BE2C (cell line): Measurements from ENCODE around the gene DIS3L2.

ENCODE experiments used
- DNase-seq: peaks from one replicate; pipeline ENCODE4 v3.0.0-alpha.2; 2020
- H3K27me3 ChIP-seq: fragments of 250-450 bp; sonication (Bioruptor Pico); 2 replicates; pipeline ENCODE4 v1.5.1; 2020; ENCODE audit warnings: mild to moderate bottlenecking
- H3K36me3 ChIP-seq: fragments of 250-450 bp; sonication (Bioruptor Pico); 2 replicates; pipeline ENCODE4 v1.5.1; 2020; ENCODE audit warnings: mild to moderate bottlenecking
- H3K4me1 ChIP-seq: fragments of 250-450 bp; sonication (Bioruptor Pico); 2 replicates; pipeline ENCODE4 v1.5.1; 2020
- H3K4me3 ChIP-seq: 2 replicates; pipeline ENCODE4 v1.5.1; 2011; ENCODE audit warnings: low read depth, low read length
- H3K9me3 ChIP-seq: fragments of 250-450 bp; sonication (Bioruptor Pico); 2 replicates; pipeline ENCODE4 v1.5.1; 2020
- CTCF ChIP-seq: IDR thresholded peaks from 2 replicates; pipeline ENCODE4 v1.5.1; 2012; ENCODE audit warnings: mild to moderate bottlenecking, low read depth, low read length

The DIS3L2 gene

DNA sequence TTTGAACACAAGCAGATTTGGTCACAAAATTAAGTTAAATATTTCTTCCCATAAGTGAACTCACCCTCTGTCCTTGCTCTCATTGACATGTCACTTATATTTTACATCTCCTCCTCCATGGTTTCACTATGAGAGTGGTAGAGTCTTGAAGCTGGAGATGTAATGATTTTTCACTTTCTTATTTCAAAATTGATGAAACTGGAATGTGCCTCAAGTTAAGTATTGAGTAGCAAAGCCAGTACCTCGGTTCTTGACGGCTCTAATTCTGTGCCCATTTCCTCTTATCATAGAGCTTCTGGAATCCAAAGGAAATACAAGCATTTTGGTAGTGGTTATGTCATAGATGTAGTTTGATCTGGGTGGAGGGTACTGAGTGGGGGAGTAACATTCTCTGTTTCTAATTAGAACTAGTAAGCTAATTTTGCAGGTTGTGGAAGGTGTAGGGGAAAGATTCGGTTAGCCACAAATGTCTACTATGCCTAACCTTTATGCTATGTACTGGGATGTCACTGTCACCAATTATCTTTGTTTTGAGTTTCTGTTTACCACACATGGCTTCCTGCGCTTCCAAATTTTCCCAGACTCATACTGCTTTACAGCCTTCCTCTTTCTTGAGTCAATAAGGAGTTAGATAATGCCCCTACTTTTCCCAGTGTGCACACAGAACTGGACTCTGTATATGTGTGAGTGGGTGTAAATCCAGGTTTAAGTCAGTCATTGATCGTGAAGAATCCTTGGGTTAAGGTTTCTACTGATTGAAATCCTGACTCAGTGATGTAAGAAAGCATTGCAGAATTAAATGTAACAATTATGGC, 96.8 kb downstream of the DIS3L2 start:
- no peak for TF ChIP-seq CTCF
- DNase-seq = no peak
- no peaks in the 10 kb centered on the region for H3K27me3 ChIP-seq
- no peaks in the 10 kb centered on the region for H3K9me3 ChIP-seq
- no peak overlapping the region for H3K4me3 ChIP-seq
- no peaks in the 10 kb centered on the region for H3K4me1 ChIP-seq
- no peaks in the 10 kb centered on the region for H3K36me3 ChIP-seq

GRCh38 chr2:232058931-232059330, 97.4 kb downstream of the DIS3L2 start:
- Histone ChIP-seq H3K27me3 (no peaks in the 10 kb centered on the region), H3K36me3 (no peaks in the 10 kb centered on the region), H3K4me1 (no peaks in the 10 kb centered on the region), H3K4me3 (no peak overlapping the region), H3K9me3 (no peaks in the 10 kb centered on the region)
- TF ChIP-seq CTCF = no peak
- DNase-seq = no peak

DNA sequence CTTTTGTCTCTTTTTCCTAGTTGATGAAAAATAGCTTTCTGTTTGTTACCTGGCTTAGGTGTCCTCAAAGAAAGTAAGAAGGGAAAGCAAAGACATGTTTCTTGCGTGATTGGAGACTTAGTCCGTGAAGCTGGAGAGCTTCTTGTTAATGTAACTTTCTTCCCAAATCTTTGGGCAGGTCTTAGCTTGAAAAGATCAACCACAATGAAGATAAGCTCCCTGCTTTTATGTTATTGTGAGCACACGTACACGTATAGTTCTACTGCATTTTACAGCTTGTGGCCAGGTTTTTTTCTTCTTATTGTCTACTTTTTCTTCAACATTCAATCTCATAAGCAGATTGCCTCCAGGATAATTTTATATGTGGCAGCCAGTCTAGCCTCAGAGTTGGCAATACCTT, 99.8 kb downstream of the DIS3L2 start:
- H3K4me3 ChIP-seq = no peak overlapping the region
- no peaks in the 10 kb centered on the region for H3K9me3 ChIP-seq
- TF ChIP-seq CTCF = no peak
- no peaks in the 10 kb centered on the region for H3K4me1 ChIP-seq
- no peak for DNase-seq
- no peaks in the 10 kb centered on the region for H3K27me3 ChIP-seq
- no peaks in the 10 kb centered on the region for H3K36me3 ChIP-seq

DNA sequence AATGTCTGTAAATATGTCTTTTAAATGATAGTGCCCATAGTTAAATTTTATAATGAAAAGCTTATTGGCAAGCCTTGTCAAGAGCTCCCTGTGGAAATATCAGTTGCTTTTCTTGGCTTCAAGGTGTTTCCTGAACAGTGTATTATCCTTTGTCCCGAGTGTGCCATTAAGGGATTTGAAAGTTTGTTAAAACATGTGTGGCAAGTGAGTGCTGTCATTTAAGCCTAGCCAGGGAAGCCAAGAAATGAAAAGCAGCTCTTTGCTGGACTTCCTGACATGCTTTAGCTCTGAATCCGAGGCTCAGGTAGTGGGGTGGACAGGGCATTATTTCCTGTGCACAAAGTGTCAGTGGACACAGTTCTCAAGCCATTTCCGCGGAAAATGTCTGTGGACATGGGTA, 111.5 kb downstream of the DIS3L2 start:
- Histone ChIP-seq H3K4me1 (no peaks in the 10 kb centered on the region), H3K36me3 (no peaks in the 10 kb centered on the region), H3K9me3 (no peaks in the 10 kb centered on the region), H3K27me3 (no peaks in the 10 kb centered on the region), H3K4me3 (no peak overlapping the region)
- TF ChIP-seq CTCF = no peak
- no peak for DNase-seq

DNA sequence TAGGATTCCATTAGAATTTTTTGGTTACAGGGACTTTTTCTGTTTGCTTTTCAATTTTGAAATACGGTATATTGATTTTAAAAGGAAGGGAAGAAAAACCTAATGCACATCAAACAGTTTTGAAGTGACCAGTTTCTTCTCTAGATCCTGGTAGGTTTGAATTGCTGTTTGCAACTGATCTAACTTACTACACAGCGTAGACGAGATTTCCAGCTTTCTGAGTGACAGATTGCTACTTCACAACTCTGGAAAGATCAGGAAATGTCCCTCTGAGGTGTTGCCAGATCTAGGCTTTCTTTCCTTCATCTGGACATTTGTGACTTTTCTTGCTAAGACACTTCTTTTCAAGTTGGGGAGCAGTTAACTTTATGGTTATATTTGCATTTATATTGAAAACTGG, 112.2 kb downstream of the DIS3L2 start:
- Histone ChIP-seq H3K4me1 (no peaks in the 10 kb centered on the region), H3K4me3 (no peak overlapping the region), H3K9me3 (no peaks in the 10 kb centered on the region), H3K36me3 (no peaks in the 10 kb centered on the region), H3K27me3 (no peaks in the 10 kb centered on the region)
- TF ChIP-seq CTCF = no peak
- DNase-seq = no peak

GRCh38 chr2:232075080-232075479, 113.6 kb downstream of the DIS3L2 start:
- H3K4me1 ChIP-seq = no peaks in the 10 kb centered on the region
- no peak for DNase-seq
- H3K4me3 ChIP-seq = no peak overlapping the region
- TF ChIP-seq CTCF = no peak
- no peaks in the 10 kb centered on the region for H3K27me3 ChIP-seq
- no peaks in the 10 kb centered on the region for H3K9me3 ChIP-seq
- H3K36me3 ChIP-seq = no peaks in the 10 kb centered on the region
